Measurements from ENCODE around the gene NINJ2. TPM values are rescaled to one million over a fixed set of nuclear protein-coding genes. Genes with fewer than 3 reads are reported as not detected.

NINJ2 gene
- total and polyA plus RNA-seq, 7 donors: 2.0 to 12.3 (median 7.2) TPM

- WGBS, 2 donors: 62 to 88% methylated on average over 16 of the region's 16 CpGs
- H3K9me3 ChIP-seq: no peaks in the 10 kb centered on the region
- intact Hi-C loops (cut with DNase I): no loop called here
- H3K4me3 ChIP-seq: no peak overlapping the region
- no peaks in the 10 kb centered on the region for H3K4me1 ChIP-seq
- no peaks in the 10 kb centered on the region for H3K36me3 ChIP-seq
- no peak for TF ChIP-seq POLR2A (IDR thresholded peaks at IDR 0.05)
- TF ChIP-seq POLR2AphosphoS5 (IDR thresholded peaks at IDR 0.05): no peak
- no peak for TF ChIP-seq CTCF (IDR thresholded peaks at IDR 0.05)
- no peak for TF ChIP-seq EP300 (IDR thresholded peaks at IDR 0.05)
- peak; percentile 61 for DNase-seq
- H3K27ac ChIP-seq: no peak overlapping the region
- H3K27me3 ChIP-seq: no peaks in the 10 kb centered on the region
These were observed 71.8 kb downstream of the NINJ2 start for GRCh38 chr12:591167-592023.

GRCh38 chr12:590206-590750 is 73.0 kb downstream of the NINJ2 start:
- TF ChIP-seq EP300 (IDR thresholded peaks at IDR 0.05) (no peak), POLR2AphosphoS5 (IDR thresholded peaks at IDR 0.05) (no peak), CTCF (IDR thresholded peaks at IDR 0.05) (no peak), POLR2A (IDR thresholded peaks at IDR 0.05) (no peak)
- intact Hi-C loops (cut with DNase I): no loop called here
- no peak overlapping the region for H3K4me3 ChIP-seq
- H3K27me3 ChIP-seq: no peaks in the 10 kb centered on the region
- DNase-seq: peak; percentile 30
- no peak overlapping the region for H3K27ac ChIP-seq
- no peaks in the 10 kb centered on the region for H3K36me3 ChIP-seq
- H3K4me1 ChIP-seq: no peaks in the 10 kb centered on the region
- 82 to 89% methylated on average over 14 of the region's 14 CpGs for WGBS, 2 donors
- H3K9me3 ChIP-seq: no peaks in the 10 kb centered on the region

DNA sequence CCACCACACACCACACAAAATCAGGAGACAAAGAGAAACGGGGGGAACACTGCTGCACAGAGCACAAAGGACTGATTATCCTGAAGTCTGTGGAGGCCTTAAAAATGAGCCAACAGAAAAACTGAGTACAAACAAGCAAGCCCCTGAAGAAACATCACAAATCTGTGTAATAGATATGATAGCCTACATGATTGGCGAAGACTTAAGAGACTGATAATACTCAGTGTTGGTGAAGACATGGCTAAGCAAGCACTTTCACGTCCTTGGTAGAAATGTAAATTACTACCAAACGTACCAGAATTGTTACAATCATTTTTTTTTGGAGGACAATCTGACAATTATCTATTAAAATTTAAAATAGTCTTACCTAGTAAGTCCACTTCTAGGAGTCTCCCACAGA is 74.6 kb downstream of the NINJ2 start:
- Histone ChIP-seq H3K36me3 (no peaks in the 10 kb centered on the region), H3K9me3 (no peaks in the 10 kb centered on the region), H3K4me3 (no peak overlapping the region), H3K27ac (no peak overlapping the region), H3K27me3 (no peaks in the 10 kb centered on the region), H3K4me1 (no peaks in the 10 kb centered on the region)
- 93 to 94% methylated on average over 4 of the region's 4 CpGs for WGBS, 2 donors
- intact Hi-C loops (cut with DNase I): no loop called here
- TF ChIP-seq CTCF (IDR thresholded peaks at IDR 0.05): no peak
- no peak for TF ChIP-seq EP300 (IDR thresholded peaks at IDR 0.05)
- TF ChIP-seq POLR2A (IDR thresholded peaks at IDR 0.05): no peak
- TF ChIP-seq POLR2AphosphoS5 (IDR thresholded peaks at IDR 0.05): no peak
- DNase-seq: no peak

DNA sequence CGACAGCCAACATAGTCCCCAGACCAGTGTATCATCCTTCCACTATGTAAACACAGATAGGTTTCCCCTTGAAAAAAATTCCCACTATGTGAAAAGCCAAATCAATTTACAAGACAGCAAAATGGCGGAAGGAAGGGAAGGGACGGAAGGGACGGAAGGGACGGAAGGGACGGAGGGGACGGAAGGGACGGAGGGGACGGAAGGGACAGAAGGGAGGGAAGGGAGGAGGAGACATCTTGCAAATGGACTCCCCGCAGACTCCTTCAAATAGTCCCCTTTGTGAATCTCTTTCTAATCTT is 75.3 kb downstream of the NINJ2 start:
- Histone ChIP-seq H3K9me3 (no peaks in the 10 kb centered on the region), H3K4me1 (no peaks in the 10 kb centered on the region), H3K4me3 (no peak overlapping the region), H3K36me3 (no peaks in the 10 kb centered on the region), H3K27ac (no peak overlapping the region), H3K27me3 (no peaks in the 10 kb centered on the region)
- 84 to 92% methylated on average over 9 to 10 of the region's 10 CpGs for WGBS, 2 donors
- intact Hi-C loops (cut with DNase I): no loop called here
- no peak for DNase-seq
- TF ChIP-seq POLR2AphosphoS5 (IDR thresholded peaks at IDR 0.05) (no peak), POLR2A (IDR thresholded peaks at IDR 0.05) (no peak), EP300 (IDR thresholded peaks at IDR 0.05) (no peak), CTCF (IDR thresholded peaks at IDR 0.05) (no peak)

All from sigmoid colon (tissue), 7 donors.